Measurements from ENCODE around the gene DLG2. TPM values are rescaled to one million over a fixed set of nuclear protein-coding genes. Genes with fewer than 3 reads are reported as not detected.
A peak's percentile ranks its signal among the peaks of the same experiment; 100 is the strongest.

DLG2 gene
- total RNA-seq, 1 donor, result 1.3 TPM

GRCh38 chr11:83508804-83509203, 2118.3 kb downstream of the DLG2 start:
- TF ChIP-seq CTCF (IDR thresholded peaks at IDR 0.05; ENCODE audit: insufficient read depth, low read depth, low read length), result no peak
- peak; percentile 14 for DNase-seq (ENCODE audit: low read depth)
- no peak overlapping the region for H3K4me3 ChIP-seq (ENCODE audit: low read depth, low read length)

GRCh38 chr11:83502041-83502440, 2125.1 kb downstream of the DLG2 start:
- no peak for DNase-seq (ENCODE audit: low read depth)
- TF ChIP-seq CTCF (IDR thresholded peaks at IDR 0.05; ENCODE audit: insufficient read depth, low read depth, low read length), result no peak
- no peak overlapping the region for H3K4me3 ChIP-seq (ENCODE audit: low read depth, low read length)

- no peak for DNase-seq (ENCODE audit: low read depth)
- TF ChIP-seq CTCF (IDR thresholded peaks at IDR 0.05; ENCODE audit: insufficient read depth, low read depth, low read length), result no peak
These were observed 2133.2 kb downstream of the DLG2 start for GRCh38 chr11:83493917-83494316.

GRCh38 chr11:83493034-83493433, 2134.1 kb downstream of the DLG2 start:
- H3K4me3 ChIP-seq (ENCODE audit: low read depth, low read length), result no peak overlapping the region
- DNase-seq (ENCODE audit: low read depth), result no peak
- no peak for TF ChIP-seq CTCF (IDR thresholded peaks at IDR 0.05; ENCODE audit: insufficient read depth, low read depth, low read length)

More at GRCh38 chr11:83493917-83494316, 2133.2 kb downstream of the DLG2 start:
- H3K4me3 ChIP-seq (ENCODE audit: low read depth, low read length), result no peak overlapping the region

GRCh38 chr11:83483808-83484207, 2143.3 kb downstream of the DLG2 start:
- DNase-seq (ENCODE audit: low read depth), result no peak
- TF ChIP-seq CTCF (IDR thresholded peaks at IDR 0.05; ENCODE audit: insufficient read depth, low read depth, low read length), result no peak
- H3K4me3 ChIP-seq (ENCODE audit: low read depth, low read length), result no peak overlapping the region

- DNase-seq (ENCODE audit: low read depth), result no peak
- H3K4me3 ChIP-seq (ENCODE audit: low read depth, low read length), result no peak overlapping the region
- no peak for TF ChIP-seq CTCF (IDR thresholded peaks at IDR 0.05; ENCODE audit: insufficient read depth, low read depth, low read length)
These were observed 2146.3 kb downstream of the DLG2 start for GRCh38 chr11:83480811-83481210.

- DNase-seq (ENCODE audit: low read depth), result peak; percentile 29
- no peak overlapping the region for H3K4me3 ChIP-seq (ENCODE audit: low read depth, low read length)
- TF ChIP-seq CTCF (IDR thresholded peaks at IDR 0.05; ENCODE audit: insufficient read depth, low read depth, low read length), result no peak
These were observed 2146.9 kb downstream of the DLG2 start for GRCh38 chr11:83480251-83480650.
